ENCODE measurements around the gene FHIP2A.
"Not testable (repeated sequence)": the region's sequence is repeated elsewhere in the genome, so short reads cannot be mapped to it uniquely, and the experiment has no call there.

The FHIP2A gene

GRCh38 chr10:114831186-114831867 lies 9.7 kb downstream of the FHIP2A start:
- Histone ChIP-seq H3K36me3 (ENCODE audit: control insufficient read depth, insufficient read depth, low read length) (peaks cover 18% of the 10 kb centered on the region), H3K27me3 (replicated peaks; ENCODE audit: control insufficient read depth, insufficient read depth, low read length, poor library complexity, severe bottlenecking) (no peaks in the 10 kb centered on the region), H3K4me3 (ENCODE audit: insufficient read depth, low read depth, low read length, poor library complexity, severe bottlenecking) (no peak overlapping the region), H3K27ac (ENCODE audit: insufficient read depth, low read length, poor library complexity, severe bottlenecking) (no peak overlapping the region), H3K4me1 (ENCODE audit: control insufficient read depth, insufficient read depth, low read length, poor library complexity, severe bottlenecking) (no peaks in the 10 kb centered on the region), H3K9me3 (ENCODE audit: control insufficient read depth, low read length) (no peaks in the 10 kb centered on the region)
- no peak for DNase-seq

GRCh38 chr10:114837690-114838089 lies 16.1 kb downstream of the FHIP2A start:
- Histone ChIP-seq H3K27me3 (replicated peaks; ENCODE audit: control insufficient read depth, insufficient read depth, low read length, poor library complexity, severe bottlenecking) (no peaks in the 10 kb centered on the region), H3K9me3 (ENCODE audit: control insufficient read depth, low read length) (no peaks in the 10 kb centered on the region), H3K4me3 (ENCODE audit: insufficient read depth, low read depth, low read length, poor library complexity, severe bottlenecking) (no peak overlapping the region), H3K36me3 (ENCODE audit: control insufficient read depth, insufficient read depth, low read length) (peaks cover 38% of the 10 kb centered on the region), H3K27ac (ENCODE audit: insufficient read depth, low read length, poor library complexity, severe bottlenecking) (no peak overlapping the region), H3K4me1 (ENCODE audit: control insufficient read depth, insufficient read depth, low read length, poor library complexity, severe bottlenecking) (no peaks in the 10 kb centered on the region)
- no peak for DNase-seq

- Histone ChIP-seq H3K9me3 (ENCODE audit: control insufficient read depth, low read length) (no peaks in the 10 kb centered on the region), H3K27ac (ENCODE audit: insufficient read depth, low read length, poor library complexity, severe bottlenecking) (no peak overlapping the region), H3K27me3 (replicated peaks; ENCODE audit: control insufficient read depth, insufficient read depth, low read length, poor library complexity, severe bottlenecking) (no peaks in the 10 kb centered on the region), H3K4me3 (ENCODE audit: insufficient read depth, low read depth, low read length, poor library complexity, severe bottlenecking) (no peak overlapping the region), H3K36me3 (ENCODE audit: control insufficient read depth, insufficient read depth, low read length) (peaks cover 38% of the 10 kb centered on the region), H3K4me1 (ENCODE audit: control insufficient read depth, insufficient read depth, low read length, poor library complexity, severe bottlenecking) (no peaks in the 10 kb centered on the region)
- DNase-seq = no peak
Observed at GRCh38 chr10:114839901-114840300, 18.3 kb downstream of the FHIP2A start.

GRCh38 chr10:114845978-114846693 lies 24.6 kb downstream of the FHIP2A start:
- no peak for DNase-seq
- H3K4me3 ChIP-seq (ENCODE audit: insufficient read depth, low read depth, low read length, poor library complexity, severe bottlenecking) = no peak overlapping the region
- peaks cover 49% of the 10 kb centered on the region for H3K36me3 ChIP-seq (ENCODE audit: control insufficient read depth, insufficient read depth, low read length)
- H3K9me3 ChIP-seq (ENCODE audit: control insufficient read depth, low read length) = no peaks in the 10 kb centered on the region
- no peaks in the 10 kb centered on the region for H3K27me3 ChIP-seq (replicated peaks; ENCODE audit: control insufficient read depth, insufficient read depth, low read length, poor library complexity, severe bottlenecking)
- no peak overlapping the region for H3K27ac ChIP-seq (ENCODE audit: insufficient read depth, low read length, poor library complexity, severe bottlenecking)
- no peaks in the 10 kb centered on the region for H3K4me1 ChIP-seq (ENCODE audit: control insufficient read depth, insufficient read depth, low read length, poor library complexity, severe bottlenecking)

GRCh38 chr10:114847517-114847916 lies 25.9 kb downstream of the FHIP2A start:
- not testable (repeated sequence) for H3K4me3 ChIP-seq (ENCODE audit: insufficient read depth, low read depth, low read length, poor library complexity, severe bottlenecking); DNase-seq; H3K27ac ChIP-seq (ENCODE audit: insufficient read depth, low read length, poor library complexity, severe bottlenecking); H3K4me1 ChIP-seq (ENCODE audit: control insufficient read depth, insufficient read depth, low read length, poor library complexity, severe bottlenecking); H3K9me3 ChIP-seq (ENCODE audit: control insufficient read depth, low read length); H3K27me3 ChIP-seq (replicated peaks; ENCODE audit: control insufficient read depth, insufficient read depth, low read length, poor library complexity, severe bottlenecking)
- peaks cover 49% of the 10 kb centered on the region for H3K36me3 ChIP-seq (ENCODE audit: control insufficient read depth, insufficient read depth, low read length)

- Histone ChIP-seq H3K27me3 (replicated peaks; ENCODE audit: control insufficient read depth, insufficient read depth, low read length, poor library complexity, severe bottlenecking) (no peaks in the 10 kb centered on the region), H3K4me3 (ENCODE audit: insufficient read depth, low read depth, low read length, poor library complexity, severe bottlenecking) (no peak overlapping the region), H3K4me1 (ENCODE audit: control insufficient read depth, insufficient read depth, low read length, poor library complexity, severe bottlenecking) (no peaks in the 10 kb centered on the region), H3K36me3 (ENCODE audit: control insufficient read depth, insufficient read depth, low read length) (peaks cover 42% of the 10 kb centered on the region), H3K9me3 (ENCODE audit: control insufficient read depth, low read length) (no peaks in the 10 kb centered on the region), H3K27ac (ENCODE audit: insufficient read depth, low read length, poor library complexity, severe bottlenecking) (no peak overlapping the region)
- no peak for DNase-seq
Observed at GRCh38 chr10:114849674-114850073, 28.1 kb downstream of the FHIP2A start.

GRCh38 chr10:114850126-114850525 lies 28.5 kb downstream of the FHIP2A start:
- Histone ChIP-seq H3K4me1 (ENCODE audit: control insufficient read depth, insufficient read depth, low read length, poor library complexity, severe bottlenecking) (no peaks in the 10 kb centered on the region), H3K9me3 (ENCODE audit: control insufficient read depth, low read length) (no peaks in the 10 kb centered on the region), H3K4me3 (ENCODE audit: insufficient read depth, low read depth, low read length, poor library complexity, severe bottlenecking) (no peak overlapping the region), H3K27me3 (replicated peaks; ENCODE audit: control insufficient read depth, insufficient read depth, low read length, poor library complexity, severe bottlenecking) (no peaks in the 10 kb centered on the region), H3K36me3 (ENCODE audit: control insufficient read depth, insufficient read depth, low read length) (peaks cover 42% of the 10 kb centered on the region), H3K27ac (ENCODE audit: insufficient read depth, low read length, poor library complexity, severe bottlenecking) (no peak overlapping the region)
- DNase-seq = no peak

GRCh38 chr10:114851336-114851735 lies 29.8 kb downstream of the FHIP2A start:
- no peak overlapping the region for H3K4me3 ChIP-seq (ENCODE audit: insufficient read depth, low read depth, low read length, poor library complexity, severe bottlenecking)
- H3K36me3 ChIP-seq (ENCODE audit: control insufficient read depth, insufficient read depth, low read length) = peaks cover 37% of the 10 kb centered on the region
- no peak overlapping the region for H3K27ac ChIP-seq (ENCODE audit: insufficient read depth, low read length, poor library complexity, severe bottlenecking)
- no peaks in the 10 kb centered on the region for H3K4me1 ChIP-seq (ENCODE audit: control insufficient read depth, insufficient read depth, low read length, poor library complexity, severe bottlenecking)
- DNase-seq = no peak
- H3K9me3 ChIP-seq (ENCODE audit: control insufficient read depth, low read length) = no peaks in the 10 kb centered on the region
- H3K27me3 ChIP-seq (replicated peaks; ENCODE audit: control insufficient read depth, insufficient read depth, low read length, poor library complexity, severe bottlenecking) = no peaks in the 10 kb centered on the region

GRCh38 chr10:114852197-114852596 lies 30.6 kb downstream of the FHIP2A start:
- no peak overlapping the region for H3K27ac ChIP-seq (ENCODE audit: insufficient read depth, low read length, poor library complexity, severe bottlenecking)
- no peaks in the 10 kb centered on the region for H3K27me3 ChIP-seq (replicated peaks; ENCODE audit: control insufficient read depth, insufficient read depth, low read length, poor library complexity, severe bottlenecking)
- no peak for DNase-seq
- H3K4me1 ChIP-seq (ENCODE audit: control insufficient read depth, insufficient read depth, low read length, poor library complexity, severe bottlenecking) = no peaks in the 10 kb centered on the region
- peaks cover 31% of the 10 kb centered on the region for H3K36me3 ChIP-seq (ENCODE audit: control insufficient read depth, insufficient read depth, low read length)
- H3K9me3 ChIP-seq (ENCODE audit: control insufficient read depth, low read length) = no peaks in the 10 kb centered on the region
- H3K4me3 ChIP-seq (ENCODE audit: insufficient read depth, low read depth, low read length, poor library complexity, severe bottlenecking) = no peak overlapping the region

- H3K4me3 ChIP-seq (ENCODE audit: insufficient read depth, low read depth, low read length, poor library complexity, severe bottlenecking) = no peak overlapping the region
- DNase-seq = no peak
- no peak overlapping the region for H3K27ac ChIP-seq (ENCODE audit: insufficient read depth, low read length, poor library complexity, severe bottlenecking)
- H3K9me3 ChIP-seq (ENCODE audit: control insufficient read depth, low read length) = no peaks in the 10 kb centered on the region
- H3K36me3 ChIP-seq (ENCODE audit: control insufficient read depth, insufficient read depth, low read length) = peaks cover 30% of the 10 kb centered on the region
- H3K27me3 ChIP-seq (replicated peaks; ENCODE audit: control insufficient read depth, insufficient read depth, low read length, poor library complexity, severe bottlenecking) = no peaks in the 10 kb centered on the region
- no peaks in the 10 kb centered on the region for H3K4me1 ChIP-seq (ENCODE audit: control insufficient read depth, insufficient read depth, low read length, poor library complexity, severe bottlenecking)
Observed at GRCh38 chr10:114854906-114855305, 33.3 kb downstream of the FHIP2A start.
